SK-N-MC (cell line): ENCODE results near the gene ZBTB46.

Source experiments
- EZH2 ChIP-seq: fragments of 200-600 bp; sonication (generic); IDR thresholded peaks from one replicate; pipeline ENCODE4 v1.6.1; 2017; ENCODE audit warnings: antibody characterized with exemption
- POLR2AphosphoS5 ChIP-seq: IDR thresholded peaks from 2 replicates; pipeline ENCODE4 v1.6.1; 2012; ENCODE audit warnings: mild to moderate bottlenecking, low read depth, low read length, borderline replicate concordance

GRCh38 chr20:63701051-63701328, 130.1 kb downstream of the ZBTB46 start:
- TF ChIP-seq EZH2, result no peak
- TF ChIP-seq POLR2AphosphoS5, result no peak
